K562 (cell line): ENCODE results near the gene PRRC2A. TPM values are rescaled to one million over a fixed set of nuclear protein-coding genes. Genes with fewer than 3 reads are reported as not detected.

Experiments
- MTF1 ChIP-seq: fragments of 250-450 bp; sonication (Bioruptor Pico); IDR thresholded peaks from 2 replicates; pipeline ENCODE4 v1.9.0; 2021; ENCODE audit warnings: moderate library complexity, mild to moderate bottlenecking, inconsistent platforms, borderline replicate concordance
- NR4A1 ChIP-seq, 2 experiments: fragments of 250-450 bp in 1 of 2; fragments of 450-650 bp in 1 of 2; sonication (Bioruptor Pico) in 1 of 2; IDR thresholded peaks; 2 replicates each; pipeline versions ENCODE4 v1.4.0 to v1.6.1; 2016 to 2020; ENCODE audit warnings: mild to moderate bottlenecking in 2 of 2, missing compliant biosample characterization in 1 of 2, missing genetic modification characterization in 1 of 2, moderate library complexity in 1 of 2
- OTX1 ChIP-seq: fragments of 450-650 bp; formaldehyde crosslinking; IDR thresholded peaks from 2 replicates; pipeline ENCODE4 v1.4.0; 2022; ENCODE audit warnings: mild to moderate bottlenecking
- RCOR1 ChIP-seq, 2 experiments: IDR thresholded peaks; 2 replicates each; pipeline ENCODE4 v1.6.1; 2012; ENCODE audit warnings: low read depth in 2 of 2, low read length in 2 of 2, borderline replicate concordance in 1 of 2, improper control_type of control experiment in 1 of 2
- TCFL5 ChIP-seq: fragments of 250-450 bp; sonication (Bioruptor Pico); conservative IDR thresholded peaks from 2 replicates; pipeline ENCODE4 v1.6.1; 2021; ENCODE audit warnings: mild to moderate bottlenecking, moderate library complexity, matching md5 sums
- TOE1 ChIP-seq, 2 experiments: fragments of 450-650 bp in 1 of 2; sonication (generic) in 1 of 2; formaldehyde crosslinking in 1 of 2; IDR thresholded peaks; 2 replicates each; pipeline versions ENCODE4 v1.7.1 to v1.8.0; 2016 to 2022; ENCODE audit warnings: borderline replicate concordance in 2 of 2, mild to moderate bottlenecking in 2 of 2, antibody characterized with exemption in 1 of 2, inconsistent platforms in 1 of 2, low read depth in 1 of 2, missing genetic modification reagents in 1 of 2, moderate library complexity in 1 of 2
- YY1 ChIP-seq, 3 experiments: IDR thresholded peaks; 2 replicates each; pipeline ENCODE4 v1.6.1; 2011; ENCODE audit warnings: low read length in 2 of 3, mild to moderate bottlenecking in 2 of 3, moderate library complexity in 2 of 3, borderline replicate concordance in 1 of 3, control low read depth in 1 of 3, low read depth in 1 of 3; ENCODE audit not compliant: insufficient read depth in 3 of 3, insufficient replicate concordance in 2 of 3, control insufficient read depth in 1 of 3, insufficient read length in 1 of 3; ENCODE audit errors: extremely low read depth in 1 of 3
- ZNF140 ChIP-seq: fragments of 250-450 bp; sonication (Bioruptor Pico); IDR thresholded peaks from 2 replicates; pipeline ENCODE4 v1.8.0; 2021; ENCODE audit warnings: moderate library complexity, mild to moderate bottlenecking, inconsistent platforms
- polyA plus RNA-seq, 8 experiments: library from polyadenylated mRNA; depleted of rRNA in 4 of 8; stranded (reverse) in 5 of 8; unstranded in 3 of 8; fragments of >200 nt; fragmentation: Nextera tagmentation in 2 of 8; fragmentation: Illumina TruSeq in 1 of 8; extraction: Ambion mirVana in 2 of 8; extraction: Trizol in 1 of 8; gene quantifications; 2 replicates each; pipeline versions ENCODE4 v1.2.1 to v1.2.3, GENCODE V29; 2011 to 2014; ENCODE audit warnings: inconsistent platforms in 1 of 8, missing spikeins in 1 of 8
- total RNA-seq, 7 experiments: library from RNA; depleted of rRNA in 6 of 7; stranded (reverse); fragments of >200 nt in 6 of 7; fragmentation: Illumina TruSeq in 2 of 7; extraction: Trizol in 2 of 7; gene quantifications; 2 replicates each; pipeline versions ENCODE4 v1.2.1 to v1.2.3, GENCODE V29; 2011 to 2021; ENCODE audit warnings: low replicate concordance in 1 of 7
- TF ChIP-seq, protein P1 (sequence below), 2 experiments: fragments of 450-650 bp in 1 of 2; sonication (generic) in 1 of 2; formaldehyde crosslinking in 1 of 2; IDR thresholded peaks in 1 of 2; conservative IDR thresholded peaks in 1 of 2; 2 replicates each; pipeline versions ENCODE4 v1.6.1 to v1.8.1; 2016 to 2023; ENCODE audit warnings: mild to moderate bottlenecking in 2 of 2, moderate library complexity in 2 of 2, inconsistent platforms in 1 of 2, missing genetic modification reagents in 1 of 2
- TF ChIP-seq, protein P2 (sequence below): sonication (generic); formaldehyde crosslinking; IDR thresholded peaks from 2 replicates; pipeline ENCODE4 v1.8.0; 2022; ENCODE audit warnings: mild to moderate bottlenecking, missing genetic modification reagents
- TF ChIP-seq, protein P3 (sequence below): sonication (generic); formaldehyde crosslinking; IDR thresholded peaks from 2 replicates; pipeline ENCODE4 v1.8.1; 2023; ENCODE audit warnings: mild to moderate bottlenecking, missing genetic modification reagents, moderate library complexity
- TF ChIP-seq, protein P4 (sequence below): fragments of 200-800 bp; sonication (Bioruptor generic); IDR thresholded peaks from 2 replicates; pipeline ENCODE4 v1.6.1; 2017; ENCODE audit warnings: missing genetic modification characterization, missing compliant biosample characterization
- TF ChIP-seq, protein P5 (sequence below): fragments of 200-800 bp; sonication (Bioruptor generic); IDR thresholded peaks from 2 replicates; pipeline ENCODE4 v1.6.1; 2017; ENCODE audit warnings: missing genetic modification characterization, missing compliant biosample characterization
- TF ChIP-seq, protein P6 (sequence below): fragments of 450-650 bp; formaldehyde crosslinking; IDR thresholded peaks from 2 replicates; pipeline ENCODE4 v1.4.0; 2020; ENCODE audit warnings: mild to moderate bottlenecking, moderate library complexity
- TF ChIP-seq, protein P7 (sequence below): sonication (generic); formaldehyde crosslinking; IDR thresholded peaks from 2 replicates; pipeline ENCODE4 v1.8.1; 2022; ENCODE audit warnings: missing genetic modification reagents

Gene PRRC2A
- total and polyA plus RNA-seq, 9 of the 15 experiments (the other 6 are each of a cell fraction or from before 2014, with no cell fraction given): 1.0 to 332 (median 63.0) TPM

DNA sequence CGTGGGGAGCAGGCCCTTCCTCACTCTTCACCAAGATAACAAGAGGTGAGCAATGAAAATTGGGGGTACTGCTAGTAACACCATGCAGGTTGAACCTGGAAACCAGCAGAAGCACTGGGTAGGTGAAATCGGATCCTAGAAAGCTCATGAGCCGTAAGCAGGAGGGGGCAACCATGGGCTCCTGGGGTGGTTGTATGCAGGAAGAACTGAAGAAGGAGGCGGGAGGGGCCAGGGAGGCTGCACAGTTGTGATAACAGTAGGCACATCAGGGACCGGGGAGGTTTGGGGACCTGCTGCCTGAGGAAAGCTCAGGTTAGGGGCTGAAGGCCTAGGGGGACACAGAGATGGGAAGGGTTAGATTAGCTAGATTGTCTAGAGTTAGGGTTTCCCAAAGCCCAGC is 66.0 kb downstream of the PRRC2A start (continued):
- TF ChIP-seq YY1 (IDR thresholded peaks at IDR 0.05; ENCODE audit: borderline replicate concordance in 1 of 3, control insufficient read depth in 1 of 3, extremely low read depth in 1 of 3, insufficient read depth in 3 of 3, insufficient read length in 1 of 3, insufficient replicate concordance in 2 of 3, low read depth in 1 of 3, low read length in 2 of 3) (peak in 1 of 3 experiments; percentile 41), RCOR1 (IDR thresholded peaks at IDR 0.05; ENCODE audit: borderline replicate concordance in 1 of 2, low read depth in 2 of 2, low read length in 2 of 2) (peak in 1 of 2 experiments; percentile 64; a peak in 2 of 4 replicates), MTF1 (CRISPR knock-in tag) (no peak), TOE1 (IDR thresholded peaks at IDR 0.05; ENCODE audit: borderline replicate concordance) (peak; percentile 57), TOE1 (CRISPR knock-in tag; IDR thresholded peaks at IDR 0.05; ENCODE audit: borderline replicate concordance, low read depth) (no peak), OTX1 (CRISPR knock-in tag) (0 out of 2 replicates have a peak, but pooled peaks have one; percentile 68), TCFL5 (CRISPR knock-in tag) (no peak), NR4A1 (CRISPR knock-in tag; IDR thresholded peaks at IDR 0.05) (0 out of 2 replicates have a peak, but pooled peaks have one; percentile 48), NR4A1 (tag; IDR thresholded peaks at IDR 0.05) (no peak), ZNF140 (no peak)
- TF ChIP-seq, protein P1, sequence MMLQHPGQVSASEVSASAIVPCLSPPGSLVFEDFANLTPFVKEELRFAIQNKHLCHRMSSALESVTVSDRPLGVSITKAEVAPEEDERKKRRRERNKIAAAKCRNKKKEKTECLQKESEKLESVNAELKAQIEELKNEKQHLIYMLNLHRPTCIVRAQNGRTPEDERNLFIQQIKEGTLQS (IDR thresholded peaks at IDR 0.05): no peak
- TF ChIP-seq, protein P1 (CRISPR knock-in tag; conservative IDR thresholded peaks at IDR 0.05): no peak
- TF ChIP-seq, protein P2, sequence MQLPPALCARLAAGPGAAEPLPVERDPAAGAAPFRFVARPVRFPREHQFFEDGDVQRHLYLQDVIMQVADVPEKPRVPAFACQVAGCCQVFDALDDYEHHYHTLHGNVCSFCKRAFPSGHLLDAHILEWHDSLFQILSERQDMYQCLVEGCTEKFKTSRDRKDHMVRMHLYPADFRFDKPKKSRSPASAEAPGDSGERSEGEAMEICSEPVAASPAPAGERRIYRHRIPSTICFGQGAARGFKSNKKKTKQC (CRISPR knock-in tag): 0 out of 2 replicates have a peak, but pooled peaks have one; percentile 53
- TF ChIP-seq, protein P3, sequence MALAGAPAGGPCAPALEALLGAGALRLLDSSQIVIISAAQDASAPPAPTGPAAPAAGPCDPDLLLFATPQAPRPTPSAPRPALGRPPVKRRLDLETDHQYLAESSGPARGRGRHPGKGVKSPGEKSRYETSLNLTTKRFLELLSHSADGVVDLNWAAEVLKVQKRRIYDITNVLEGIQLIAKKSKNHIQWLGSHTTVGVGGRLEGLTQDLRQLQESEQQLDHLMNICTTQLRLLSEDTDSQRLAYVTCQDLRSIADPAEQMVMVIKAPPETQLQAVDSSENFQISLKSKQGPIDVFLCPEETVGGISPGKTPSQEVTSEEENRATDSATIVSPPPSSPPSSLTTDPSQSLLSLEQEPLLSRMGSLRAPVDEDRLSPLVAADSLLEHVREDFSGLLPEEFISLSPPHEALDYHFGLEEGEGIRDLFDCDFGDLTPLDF (CRISPR knock-in tag): no peak
- TF ChIP-seq, protein P4, sequence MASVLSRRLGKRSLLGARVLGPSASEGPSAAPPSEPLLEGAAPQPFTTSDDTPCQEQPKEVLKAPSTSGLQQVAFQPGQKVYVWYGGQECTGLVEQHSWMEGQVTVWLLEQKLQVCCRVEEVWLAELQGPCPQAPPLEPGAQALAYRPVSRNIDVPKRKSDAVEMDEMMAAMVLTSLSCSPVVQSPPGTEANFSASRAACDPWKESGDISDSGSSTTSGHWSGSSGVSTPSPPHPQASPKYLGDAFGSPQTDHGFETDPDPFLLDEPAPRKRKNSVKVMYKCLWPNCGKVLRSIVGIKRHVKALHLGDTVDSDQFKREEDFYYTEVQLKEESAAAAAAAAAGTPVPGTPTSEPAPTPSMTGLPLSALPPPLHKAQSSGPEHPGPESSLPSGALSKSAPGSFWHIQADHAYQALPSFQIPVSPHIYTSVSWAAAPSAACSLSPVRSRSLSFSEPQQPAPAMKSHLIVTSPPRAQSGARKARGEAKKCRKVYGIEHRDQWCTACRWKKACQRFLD (CRISPR knock-in tag): no peak
- TF ChIP-seq, protein P5, sequence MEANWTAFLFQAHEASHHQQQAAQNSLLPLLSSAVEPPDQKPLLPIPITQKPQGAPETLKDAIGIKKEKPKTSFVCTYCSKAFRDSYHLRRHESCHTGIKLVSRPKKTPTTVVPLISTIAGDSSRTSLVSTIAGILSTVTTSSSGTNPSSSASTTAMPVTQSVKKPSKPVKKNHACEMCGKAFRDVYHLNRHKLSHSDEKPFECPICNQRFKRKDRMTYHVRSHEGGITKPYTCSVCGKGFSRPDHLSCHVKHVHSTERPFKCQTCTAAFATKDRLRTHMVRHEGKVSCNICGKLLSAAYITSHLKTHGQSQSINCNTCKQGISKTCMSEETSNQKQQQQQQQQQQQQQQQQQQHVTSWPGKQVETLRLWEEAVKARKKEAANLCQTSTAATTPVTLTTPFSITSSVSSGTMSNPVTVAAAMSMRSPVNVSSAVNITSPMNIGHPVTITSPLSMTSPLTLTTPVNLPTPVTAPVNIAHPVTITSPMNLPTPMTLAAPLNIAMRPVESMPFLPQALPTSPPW (CRISPR knock-in tag): peak; percentile 61
- TF ChIP-seq, protein P6, sequence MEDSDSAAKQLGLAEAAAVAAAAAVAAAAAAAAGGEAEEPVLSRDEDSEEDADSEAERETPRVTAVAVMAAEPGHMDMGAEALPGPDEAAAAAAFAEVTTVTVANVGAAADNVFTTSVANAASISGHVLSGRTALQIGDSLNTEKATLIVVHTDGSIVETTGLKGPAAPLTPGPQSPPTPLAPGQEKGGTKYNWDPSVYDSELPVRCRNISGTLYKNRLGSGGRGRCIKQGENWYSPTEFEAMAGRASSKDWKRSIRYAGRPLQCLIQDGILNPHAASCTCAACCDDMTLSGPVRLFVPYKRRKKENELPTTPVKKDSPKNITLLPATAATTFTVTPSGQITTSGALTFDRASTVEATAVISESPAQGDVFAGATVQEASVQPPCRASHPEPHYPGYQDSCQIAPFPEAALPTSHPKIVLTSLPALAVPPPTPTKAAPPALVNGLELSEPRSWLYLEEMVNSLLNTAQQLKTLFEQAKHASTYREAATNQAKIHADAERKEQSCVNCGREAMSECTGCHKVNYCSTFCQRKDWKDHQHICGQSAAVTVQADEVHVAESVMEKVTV (CRISPR knock-in tag): 0 out of 2 replicates have a peak, but pooled peaks have one; percentile 11
- TF ChIP-seq, protein P7, sequence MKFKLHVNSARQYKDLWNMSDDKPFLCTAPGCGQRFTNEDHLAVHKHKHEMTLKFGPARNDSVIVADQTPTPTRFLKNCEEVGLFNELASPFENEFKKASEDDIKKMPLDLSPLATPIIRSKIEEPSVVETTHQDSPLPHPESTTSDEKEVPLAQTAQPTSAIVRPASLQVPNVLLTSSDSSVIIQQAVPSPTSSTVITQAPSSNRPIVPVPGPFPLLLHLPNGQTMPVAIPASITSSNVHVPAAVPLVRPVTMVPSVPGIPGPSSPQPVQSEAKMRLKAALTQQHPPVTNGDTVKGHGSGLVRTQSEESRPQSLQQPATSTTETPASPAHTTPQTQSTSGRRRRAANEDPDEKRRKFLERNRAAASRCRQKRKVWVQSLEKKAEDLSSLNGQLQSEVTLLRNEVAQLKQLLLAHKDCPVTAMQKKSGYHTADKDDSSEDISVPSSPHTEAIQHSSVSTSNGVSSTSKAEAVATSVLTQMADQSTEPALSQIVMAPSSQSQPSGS (CRISPR knock-in tag): no peak
